NCI-H2196 treated with DMSO at 0.1 percent for 48 hours (cell line): ENCODE results near the gene USP32.
"Not testable (repeated sequence)": the region's sequence is repeated elsewhere in the genome, so short reads cannot be mapped to it uniquely, and the experiment has no call there.

Experiments used
- DNase-seq: peaks from one replicate; lab custom pipeline; 2025; ENCODE audit not compliant: unreplicated experiment; lab: John Stamatoyannopoulos, UW

The USP32 gene

DNA sequence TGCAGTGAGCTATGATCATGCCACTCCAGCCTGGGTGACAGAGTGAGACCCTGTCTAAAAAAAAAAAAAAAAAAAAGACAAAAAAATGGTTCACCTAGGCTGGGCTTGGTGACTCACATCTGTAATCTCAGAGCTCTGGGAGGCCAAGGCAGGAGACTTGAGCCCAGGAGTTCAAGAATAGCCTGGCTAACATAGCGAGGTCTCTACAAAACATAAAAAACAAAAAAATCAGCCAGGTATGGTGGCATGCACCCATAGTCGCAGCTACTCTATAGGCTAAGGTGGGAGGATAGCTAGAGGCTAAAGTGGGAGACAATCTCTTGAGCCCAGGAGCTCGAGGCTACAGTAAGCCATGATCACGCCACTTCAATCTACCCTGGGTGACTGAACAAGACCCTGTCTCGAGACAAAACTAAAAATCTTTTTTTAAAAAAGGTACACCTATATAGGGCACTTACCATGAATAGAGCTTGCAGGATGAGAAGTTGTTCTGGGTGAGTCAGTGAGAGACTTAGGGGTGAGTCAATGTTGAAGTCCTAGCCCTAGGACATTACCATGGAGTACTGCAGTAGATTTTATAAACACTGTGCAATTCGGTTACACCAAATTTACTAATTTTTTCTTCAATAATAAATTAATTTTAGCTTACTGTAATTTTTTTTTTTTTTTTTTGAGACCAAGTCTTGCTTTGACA lies 19.0 kb downstream of the USP32 start:
- DNase-seq: no peak

DNA sequence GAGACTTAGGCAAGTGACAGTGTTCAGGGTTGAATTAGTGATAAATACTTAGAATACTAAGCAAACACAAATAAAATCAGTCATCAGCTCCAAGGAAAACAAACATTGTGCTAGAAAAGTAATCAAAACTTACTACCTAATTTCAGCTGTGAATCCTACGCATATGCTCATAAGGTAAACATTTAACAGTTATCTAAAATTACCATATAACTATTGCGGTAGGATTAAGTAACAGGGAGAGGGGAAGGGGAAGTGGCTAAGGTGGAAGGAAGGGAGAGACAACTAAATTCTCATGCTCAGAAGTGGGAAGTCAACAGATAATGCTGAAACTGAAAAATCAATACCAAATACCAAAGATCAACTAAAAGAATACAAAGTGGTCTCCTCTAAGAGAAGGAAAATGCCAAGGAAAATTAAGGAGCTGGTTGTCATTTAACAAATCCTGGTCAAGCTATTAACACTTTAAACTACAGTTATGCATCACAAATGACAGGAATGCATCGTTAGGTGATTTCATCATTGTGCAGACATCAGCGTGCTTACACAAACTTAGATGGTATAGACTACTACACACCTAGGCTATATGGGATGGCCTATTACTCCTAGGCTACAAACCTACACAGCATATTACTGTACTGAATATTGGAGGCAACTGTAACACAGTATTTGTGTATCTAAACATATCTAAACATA lies 20.0 kb downstream of the USP32 start:
- no peak for DNase-seq

DNA sequence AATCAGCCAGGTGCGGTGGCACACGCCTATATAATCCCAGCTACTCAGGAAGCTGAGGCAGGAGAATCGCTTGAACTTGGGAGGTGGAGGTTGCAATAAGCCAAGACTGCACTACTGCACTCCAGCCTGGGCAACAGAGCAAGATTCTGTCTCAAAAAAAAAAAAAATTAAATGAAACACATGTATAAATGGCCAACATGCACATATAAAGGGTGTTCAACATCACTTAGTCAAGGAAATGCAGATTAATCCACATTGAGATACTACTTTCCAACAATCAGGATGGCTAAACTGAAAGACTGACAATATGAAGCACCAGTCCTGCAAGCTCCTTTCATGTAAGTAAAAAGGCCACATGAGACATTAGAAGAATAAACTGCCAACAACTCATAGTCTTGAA lies 20.5 kb downstream of the USP32 start:
- no peak for DNase-seq

DNA sequence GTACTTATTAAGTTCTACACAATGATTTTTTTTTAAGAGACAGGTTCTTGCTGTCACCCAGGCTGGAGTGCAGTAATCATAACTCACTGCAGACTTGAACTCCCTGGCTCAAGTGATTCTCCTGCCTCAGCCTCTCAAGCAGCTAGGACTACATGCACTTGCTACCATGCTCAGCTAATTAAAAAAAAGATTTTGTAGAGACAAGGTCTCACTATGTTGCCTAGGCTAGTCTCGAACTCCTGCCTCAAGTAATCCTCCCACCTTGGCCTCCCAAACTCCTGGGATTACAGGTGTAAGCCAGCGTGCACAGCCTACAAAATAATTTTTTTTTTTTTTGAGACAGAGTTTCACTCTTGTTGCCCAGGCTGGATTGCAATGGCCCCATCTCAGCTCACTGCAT lies 22.2 kb downstream of the USP32 start:
- no peak for DNase-seq

DNA sequence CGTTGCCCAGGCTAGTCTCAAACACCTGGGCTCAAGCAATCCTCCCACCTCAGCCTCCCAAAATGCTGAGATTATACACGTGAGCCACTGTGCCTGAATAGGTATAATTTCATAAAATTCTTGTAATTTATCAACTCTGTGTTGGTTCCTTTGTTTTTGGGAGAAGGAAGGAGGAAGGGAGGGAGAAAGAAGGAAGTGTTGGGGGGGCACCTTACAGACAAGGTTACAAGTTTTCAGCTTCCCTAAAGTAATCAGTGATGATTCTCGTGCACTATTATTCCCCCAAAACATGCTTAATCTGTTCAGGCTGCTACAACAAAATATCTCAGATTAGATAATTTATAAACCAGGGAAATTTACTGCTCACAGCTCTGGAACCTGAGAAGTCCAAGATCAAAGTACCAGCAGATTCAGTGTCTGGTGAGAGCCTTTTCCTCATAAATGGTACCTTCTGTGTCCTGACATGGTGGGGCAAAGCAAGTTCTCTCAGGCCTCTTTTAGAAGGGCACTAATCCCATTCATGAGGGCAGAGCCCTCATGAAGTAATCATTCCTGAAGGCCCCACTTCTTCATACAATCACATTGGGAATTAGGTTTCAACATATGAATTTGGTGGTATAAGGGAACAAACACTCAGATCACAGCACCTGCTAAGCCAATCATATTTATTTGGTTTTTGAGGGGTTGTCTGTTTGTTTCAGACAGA lies 28.1 kb downstream of the USP32 start:
- DNase-seq: no peak

DNA sequence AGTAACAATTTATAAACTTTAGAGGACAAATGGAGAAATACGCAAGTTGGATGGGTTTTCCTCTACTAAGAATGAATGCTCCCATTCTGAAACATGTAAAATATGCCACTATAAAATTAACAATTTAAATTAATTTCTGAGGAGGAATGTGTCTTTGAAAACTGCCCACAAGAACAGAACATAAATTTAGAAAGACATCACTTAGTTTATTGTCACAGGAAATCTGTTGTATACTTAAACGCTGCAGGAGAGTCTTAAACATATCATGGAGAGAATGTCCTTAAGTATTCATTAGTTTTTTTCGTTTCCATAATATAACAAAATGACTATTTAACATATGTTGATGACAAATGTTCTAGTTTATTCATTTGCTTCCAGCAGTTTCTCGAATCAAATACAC lies 29.6 kb downstream of the USP32 start:
- no peak for DNase-seq

DNA sequence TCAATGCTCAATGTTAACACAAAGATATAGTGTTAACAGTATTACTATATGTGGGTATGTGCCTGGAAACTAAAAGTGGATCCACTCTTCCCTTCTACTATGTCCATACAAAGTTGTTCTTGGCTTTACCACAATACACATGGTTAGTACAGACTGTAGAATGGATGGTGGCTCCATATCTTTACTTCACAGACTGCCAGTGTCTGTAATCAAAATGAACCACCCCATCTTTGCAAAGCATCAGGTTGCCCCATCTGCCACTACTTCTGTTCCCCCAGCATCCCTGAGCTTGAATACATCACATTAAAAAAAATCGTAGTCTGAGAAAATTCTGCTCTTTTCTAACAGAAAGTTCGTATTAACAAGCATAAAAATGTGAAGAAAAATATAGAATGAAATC lies 30.0 kb downstream of the USP32 start:
- no peak for DNase-seq

DNA sequence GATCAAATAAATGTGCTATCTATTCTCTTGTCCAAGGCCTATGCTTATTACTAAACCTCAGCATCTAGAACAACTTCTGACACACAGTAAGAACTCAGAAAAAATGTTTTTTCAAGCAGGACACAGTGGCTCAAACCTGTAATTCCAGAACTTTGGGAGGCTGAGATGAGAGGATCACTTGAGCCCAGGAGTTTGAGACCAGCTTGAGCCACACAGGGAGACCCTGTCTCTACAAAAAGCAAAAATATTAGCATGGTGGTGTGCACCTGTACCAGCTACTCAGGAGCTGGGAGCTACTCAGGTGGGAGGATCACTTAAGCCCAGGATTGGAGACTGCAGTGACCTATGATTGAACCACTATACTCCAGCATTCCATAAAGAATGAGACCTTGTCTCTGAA lies 32.5 kb downstream of the USP32 start:
- no peak for DNase-seq

DNA sequence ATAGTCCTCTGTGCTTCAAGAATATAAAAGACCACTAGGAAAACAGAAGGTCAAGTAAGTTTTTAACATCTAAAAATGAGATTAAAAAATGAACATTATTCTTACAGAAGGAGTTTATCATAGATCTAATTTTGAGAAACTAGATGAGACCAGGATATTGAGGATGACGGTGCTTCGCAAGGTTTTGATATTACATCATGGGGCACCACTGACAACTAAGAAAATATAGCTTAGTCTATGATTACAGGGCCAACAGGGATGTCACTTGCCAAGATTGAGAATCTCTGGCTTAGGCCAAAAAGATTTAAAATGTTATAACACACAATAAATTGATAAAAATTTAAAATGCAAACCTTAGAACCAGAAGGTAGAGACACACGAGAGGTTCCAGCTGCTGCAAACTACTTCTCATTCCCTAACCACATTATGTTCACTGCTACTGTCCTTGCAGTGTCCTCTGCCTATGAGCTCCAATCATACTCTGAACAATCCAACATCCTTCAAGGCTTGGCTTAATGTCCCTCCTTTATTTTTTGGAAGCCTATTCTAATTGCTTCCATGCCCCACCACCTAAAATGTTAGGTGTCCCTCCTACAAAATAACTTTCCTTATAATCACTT lies 33.2 kb downstream of the USP32 start:
- no peak for DNase-seq

DNA sequence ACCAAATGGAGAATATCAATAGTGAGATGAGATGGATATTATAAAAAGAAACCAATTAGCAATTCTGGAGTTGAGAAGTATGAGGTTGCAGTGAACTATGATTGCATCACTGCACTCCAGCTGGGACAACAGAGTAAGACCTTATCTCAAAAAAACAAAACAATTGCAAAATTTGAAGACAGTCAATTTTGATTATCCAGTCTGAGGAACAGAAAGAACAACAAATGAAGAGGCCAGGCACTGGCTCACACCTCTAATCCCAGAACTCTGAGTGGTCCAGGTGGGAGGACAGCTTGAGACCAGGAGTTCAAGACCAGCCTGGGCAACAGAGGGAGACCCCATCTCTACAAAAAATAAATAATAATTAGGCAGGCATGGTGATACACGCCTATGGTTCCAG lies 35.0 kb downstream of the USP32 start:
- no peak for DNase-seq

DNA sequence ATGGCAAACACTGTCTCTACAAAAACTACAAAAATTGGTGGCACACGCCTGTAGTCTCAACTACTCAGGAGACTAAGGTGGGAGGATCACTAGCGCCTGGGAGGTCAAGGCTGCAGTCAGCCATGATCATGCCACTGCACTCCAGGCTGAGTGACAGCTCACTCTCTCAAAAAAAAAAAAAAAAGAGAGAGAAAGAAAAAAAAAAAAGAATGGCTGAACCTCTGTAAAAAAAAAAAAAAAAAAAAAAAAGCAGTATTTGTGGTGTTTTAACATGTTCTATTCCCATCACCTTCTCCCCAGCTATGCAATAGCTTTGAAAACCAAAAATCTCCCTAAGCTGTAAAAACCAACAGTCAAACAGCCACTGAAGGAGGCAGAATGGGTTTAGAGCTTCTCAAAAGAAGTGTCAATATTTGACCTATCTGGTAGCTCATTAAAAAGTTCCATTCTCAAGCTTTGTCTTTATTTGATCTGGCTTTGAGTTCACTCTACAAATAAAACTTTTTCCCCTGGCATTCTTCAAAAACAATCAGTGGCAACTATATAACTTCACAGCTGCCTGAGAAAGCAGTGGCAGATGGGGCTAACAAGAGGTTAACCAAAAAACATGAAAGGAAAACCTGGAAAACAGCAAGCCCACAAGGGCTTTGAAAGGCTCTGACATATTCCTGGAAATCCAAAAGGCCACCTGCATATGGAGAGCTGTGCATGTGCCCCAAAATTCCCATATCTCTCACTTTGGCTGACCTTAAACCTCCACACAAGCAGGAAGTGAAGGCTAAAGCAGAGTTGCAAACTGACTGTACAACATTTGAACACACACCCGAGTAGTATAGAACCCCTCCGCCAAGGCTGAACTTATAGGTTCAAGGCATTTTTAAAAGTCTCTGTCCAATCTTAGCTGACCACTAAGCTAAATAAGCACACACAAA lies 36.0 kb downstream of the USP32 start:
- DNase-seq: no peak

DNA sequence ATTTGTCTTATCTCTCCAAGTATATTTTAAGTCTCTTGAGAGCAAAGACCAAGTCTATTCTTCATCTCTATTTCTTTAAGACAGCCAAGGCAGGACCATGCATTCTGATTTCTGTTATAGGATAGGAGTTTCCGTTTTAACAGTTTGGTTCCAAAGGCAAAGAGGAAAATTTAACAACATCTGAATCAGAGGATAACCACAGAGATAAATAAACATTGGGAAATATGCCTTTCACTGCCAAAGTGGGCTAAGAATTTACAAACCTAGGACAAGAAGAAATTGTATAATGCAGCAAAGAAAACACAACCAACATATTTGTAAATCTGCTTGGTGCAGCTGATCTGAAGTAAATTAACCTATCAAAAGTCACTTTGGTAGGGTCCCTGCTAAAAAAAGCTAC lies 37.7 kb downstream of the USP32 start:
- no peak for DNase-seq

DNA sequence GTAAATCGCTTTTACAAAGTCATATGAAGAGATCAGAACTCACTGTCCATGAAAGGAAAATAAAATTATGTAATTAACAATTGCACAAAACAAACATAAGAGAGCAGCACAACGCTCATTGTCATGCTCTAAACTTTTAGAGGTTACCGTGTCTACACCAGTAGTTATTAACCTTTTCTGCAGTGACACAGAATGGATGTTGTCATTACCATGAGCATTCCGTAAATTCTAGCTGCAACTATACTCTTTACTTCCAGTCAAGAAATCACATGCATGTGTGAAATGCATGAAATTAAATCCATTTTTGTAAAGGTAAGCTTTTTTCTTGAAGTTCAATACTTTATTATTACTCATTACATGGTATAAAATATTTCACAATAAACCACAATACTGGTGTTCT lies 38.2 kb downstream of the USP32 start:
- DNase-seq: no peak

DNA sequence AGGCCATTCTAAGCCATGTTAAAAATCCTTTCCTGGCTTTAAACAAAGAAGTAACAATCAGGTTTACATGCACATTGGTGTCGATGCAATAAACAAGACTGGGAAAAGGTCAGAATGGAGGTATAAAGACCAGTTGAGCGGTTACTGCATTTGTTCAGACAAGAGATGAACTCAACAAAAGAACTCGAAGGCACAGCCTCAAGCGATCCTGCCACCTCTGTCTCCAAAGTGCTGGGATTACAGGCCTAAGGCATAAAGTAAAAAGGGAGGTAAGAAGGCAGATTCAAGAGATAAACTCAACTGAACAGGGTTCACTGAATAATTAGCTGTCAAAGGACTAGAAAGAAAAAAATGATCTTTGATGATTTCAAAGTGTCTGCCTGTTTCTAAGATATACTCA lies 39.4 kb downstream of the USP32 start:
- no peak for DNase-seq

DNA sequence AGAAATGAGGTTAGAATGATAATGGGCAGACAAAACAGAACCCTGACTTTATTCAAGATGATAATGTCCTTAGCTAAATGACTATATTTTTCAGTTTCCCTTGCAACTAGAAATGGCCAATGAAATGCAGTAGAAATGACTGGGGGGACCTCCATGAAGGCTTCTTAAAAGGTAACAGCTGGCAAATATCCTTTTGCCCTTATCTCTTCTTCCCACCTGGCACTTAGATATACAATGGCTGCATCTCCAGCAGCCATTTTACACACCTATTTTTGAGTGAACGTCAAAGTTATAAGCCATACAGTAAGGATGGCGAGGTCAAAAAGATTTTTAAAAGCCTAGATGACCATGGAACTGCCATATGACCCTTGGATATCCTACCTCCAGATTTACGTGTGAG lies 39.9 kb downstream of the USP32 start:
- DNase-seq: no peak

DNA sequence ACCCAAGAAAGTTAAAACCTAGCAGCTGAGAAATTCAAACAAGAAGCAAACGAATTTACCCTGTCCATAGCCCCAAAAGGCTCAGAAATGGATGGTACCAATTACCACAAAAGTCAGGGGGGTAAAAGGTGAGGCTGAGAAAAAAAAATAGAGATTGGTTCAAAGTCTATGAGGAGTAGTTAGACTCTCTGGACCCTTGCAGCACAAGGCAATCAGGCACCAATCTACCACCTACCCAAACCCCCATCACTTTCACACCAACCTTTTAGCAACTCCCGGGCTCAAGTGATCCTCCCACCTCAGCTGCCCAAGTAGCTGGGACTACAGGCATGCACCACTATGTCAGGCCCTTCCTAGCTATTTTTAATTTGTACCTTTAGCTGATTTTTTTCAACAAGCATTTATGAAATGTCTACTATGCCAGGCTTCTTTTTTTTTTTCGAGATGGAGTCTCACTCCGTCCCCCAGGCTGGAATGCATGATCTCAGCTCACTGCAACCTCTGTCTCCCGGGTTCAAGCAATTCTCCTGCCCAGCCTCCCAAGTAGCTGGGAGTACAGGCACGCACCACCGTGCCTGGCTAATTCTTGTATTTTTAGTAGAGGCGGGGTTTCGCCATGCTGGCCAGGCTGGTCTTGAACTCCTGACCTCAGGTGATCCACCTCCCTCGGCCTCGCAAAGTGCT lies 40.8 kb downstream of the USP32 start:
- DNase-seq: no peak

DNA sequence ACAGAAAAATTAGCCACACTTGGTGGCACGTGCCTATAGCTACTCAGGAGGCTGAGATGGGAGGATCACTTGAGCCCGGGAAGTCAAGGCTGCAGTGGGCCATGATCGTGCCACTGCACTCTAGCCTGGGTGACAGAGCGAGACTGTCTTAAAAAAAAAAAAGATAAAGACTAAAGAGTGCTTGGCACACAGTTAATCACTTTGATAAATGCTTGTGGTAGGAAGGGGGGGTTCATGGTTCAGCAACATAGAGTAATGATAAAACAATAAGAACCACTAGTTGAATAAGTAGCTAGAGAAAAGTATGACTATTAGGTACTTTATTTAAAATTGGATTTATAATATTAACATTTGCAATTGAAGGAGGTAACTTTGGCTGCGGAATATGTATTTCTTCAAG lies 43.3 kb downstream of the USP32 start:
- DNase-seq: no peak

DNA sequence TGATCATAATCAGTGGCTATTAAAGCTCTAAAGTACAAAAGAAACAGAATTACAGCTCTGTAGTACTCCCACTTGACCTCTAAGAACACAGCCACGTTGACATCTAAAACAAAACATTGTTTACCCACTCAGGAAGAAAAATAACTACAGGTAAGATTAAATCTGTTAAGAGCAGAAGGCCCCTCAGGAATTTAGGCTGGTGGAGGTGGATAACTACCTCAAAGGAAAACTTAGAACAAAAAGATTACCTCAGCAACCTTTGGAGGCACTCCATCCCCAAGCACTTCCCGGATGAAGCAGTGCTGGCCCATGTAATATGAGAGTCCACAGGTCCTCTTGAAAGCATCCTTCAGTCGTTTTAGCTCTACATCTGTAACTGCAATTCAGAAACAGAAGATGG lies 46.7 kb downstream of the USP32 start:
- peak; percentile 58 for DNase-seq

DNA sequence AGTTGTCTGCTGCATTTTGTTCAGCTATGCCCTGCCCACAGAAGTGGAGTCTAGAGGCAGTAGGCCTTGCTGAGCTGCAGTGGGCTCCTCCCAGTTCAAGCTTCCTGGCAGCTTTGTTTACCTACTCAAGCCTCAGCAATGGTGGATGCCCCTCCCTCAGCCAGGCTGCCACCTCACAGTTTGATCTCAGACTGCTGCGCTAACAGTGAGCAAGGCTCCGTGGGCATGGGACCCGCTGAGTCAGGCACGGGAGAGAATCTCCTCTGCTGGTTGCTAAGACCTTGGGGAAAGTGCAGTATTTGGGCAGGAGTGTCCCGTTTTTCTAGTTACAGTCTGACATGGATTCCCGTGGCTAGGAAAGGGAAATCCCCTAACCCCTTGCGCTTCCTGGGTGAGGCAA lies 49.4 kb downstream of the USP32 start:
- not testable (repeated sequence) for DNase-seq

DNA sequence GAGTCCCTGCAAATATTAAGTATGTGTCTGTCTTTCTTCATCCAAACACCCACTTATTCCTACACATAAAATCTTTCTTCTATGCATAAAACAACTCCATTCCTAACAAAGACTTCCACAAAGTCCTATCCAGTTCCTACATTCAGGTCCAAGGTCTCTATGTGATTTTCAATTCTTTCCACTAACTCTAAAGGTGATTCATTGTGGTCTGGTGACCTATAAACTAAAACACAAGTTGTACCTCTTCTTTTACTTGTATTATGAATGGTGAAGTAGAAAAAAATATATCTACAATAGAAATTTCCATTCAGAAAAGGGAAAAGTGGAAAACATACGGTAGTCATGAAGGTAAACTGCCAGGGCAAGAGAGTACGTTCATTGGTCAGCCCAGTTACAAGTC lies 56.6 kb downstream of the USP32 start:
- no peak for DNase-seq
